K562 (cell line): Measurements from ENCODE around the gene ZDHHC11. TPM values are rescaled to one million over a fixed set of nuclear protein-coding genes. Genes with fewer than 3 reads are reported as not detected.

Source experiments
- C11orf30 ChIP-seq: fragments of 450-650 bp; IDR thresholded peaks from 2 replicates; pipeline ENCODE4 v1.6.1; 2016; ENCODE audit warnings: low read depth, mild to moderate bottlenecking
- CCNT2 ChIP-seq: IDR thresholded peaks from 2 replicates; pipeline ENCODE4 v1.6.1; 2011; ENCODE audit warnings: borderline replicate concordance, low read depth, mild to moderate bottlenecking, moderate library complexity, mixed read lengths, low read length; ENCODE audit not compliant: insufficient read length; ENCODE audit errors: extremely low read depth
- ERF ChIP-seq: fragments of 450-650 bp; formaldehyde crosslinking; IDR thresholded peaks from 2 replicates; pipeline ENCODE4 v1.4.0; 2020; ENCODE audit warnings: mild to moderate bottlenecking, mixed read lengths
- FIP1L1 ChIP-seq: fragments of 200-400 bp; formaldehyde crosslinking; IDR thresholded peaks from 2 replicates; pipeline ENCODE4 v1.6.1; 2018; ENCODE audit warnings: mild to moderate bottlenecking, low read depth, low read length; ENCODE audit not compliant: poor library complexity, severe bottlenecking
- ID3 ChIP-seq, 2 experiments: fragments of 250-450 bp in 1 of 2; fragments of 450-650 bp in 1 of 2; sonication (Bioruptor Pico) in 1 of 2; IDR thresholded peaks; 2 replicates each; pipeline versions ENCODE4 v1.6.1 to v1.8.0; 2016 to 2021; ENCODE audit warnings: mild to moderate bottlenecking in 2 of 2, moderate library complexity in 2 of 2, missing compliant biosample characterization in 1 of 2, missing genetic modification characterization in 1 of 2
- MBD2 ChIP-seq: sonication (generic); IDR thresholded peaks from 2 replicates; pipeline ENCODE4 v1.6.1; 2016; ENCODE audit warnings: low read depth, borderline replicate concordance
- NBN ChIP-seq: fragments of 450-650 bp; IDR thresholded peaks from 2 replicates; pipeline ENCODE4 v1.6.1; 2016; ENCODE audit warnings: low read depth, mild to moderate bottlenecking
- NFIC ChIP-seq: fragments of 450-650 bp; IDR thresholded peaks from 2 replicates; pipeline ENCODE4 v1.6.1; 2017; ENCODE audit warnings: mild to moderate bottlenecking, inconsistent platforms
- NR1H2 ChIP-seq: sonication (generic); formaldehyde crosslinking; IDR thresholded peaks from 2 replicates; pipeline ENCODE4 v1.4.0; 2020; ENCODE audit warnings: mild to moderate bottlenecking, missing genetic modification reagents
- POLR2AphosphoS5 ChIP-seq: IDR thresholded peaks from 2 replicates; pipeline ENCODE4 v1.6.1; 2011; ENCODE audit warnings: mild to moderate bottlenecking, low read depth, low read length, moderate library complexity; ENCODE audit not compliant: control insufficient read depth, insufficient read depth
- POLR2G ChIP-seq: fragments of 200-400 bp; formaldehyde crosslinking; IDR thresholded peaks from 2 replicates; pipeline ENCODE4 v1.6.1; 2017; ENCODE audit warnings: low read depth, mild to moderate bottlenecking, antibody characterized with exemption, low read length, moderate library complexity
- PURB ChIP-seq: sonication (generic); formaldehyde crosslinking; IDR thresholded peaks from 2 replicates; pipeline ENCODE4 v1.9.0; 2021; ENCODE audit warnings: low read depth, mild to moderate bottlenecking, missing genetic modification reagents
- RBFOX2 ChIP-seq: fragments of 200-400 bp; formaldehyde crosslinking; IDR thresholded peaks from 2 replicates; pipeline ENCODE4 v1.6.1; 2017; ENCODE audit warnings: low read depth, mild to moderate bottlenecking, low read length, moderate library complexity
- SUPT5H ChIP-seq: fragments of 450-650 bp; IDR thresholded peaks from 2 replicates; pipeline ENCODE4 v1.6.1; 2016
- TFAP4 ChIP-seq: sonication (generic); formaldehyde crosslinking; IDR thresholded peaks from 2 replicates; pipeline ENCODE4 v1.8.0; 2022; ENCODE audit warnings: missing genetic modification reagents, mild to moderate bottlenecking, moderate library complexity, borderline replicate concordance
- THAP12 ChIP-seq: fragments of 250-450 bp; sonication (Bioruptor Pico); IDR thresholded peaks from 2 replicates; pipeline ENCODE4 v1.9.0; 2021; ENCODE audit warnings: mild to moderate bottlenecking, inconsistent platforms
- ZNF668 ChIP-seq: fragments of 250-450 bp; sonication (Bioruptor Pico); IDR thresholded peaks from 2 replicates; pipeline ENCODE4 v1.8.0; 2022; ENCODE audit warnings: mild to moderate bottlenecking, inconsistent platforms
- polyA plus RNA-seq, 8 experiments: library from polyadenylated mRNA; depleted of rRNA in 4 of 8; stranded (reverse) in 5 of 8; unstranded in 3 of 8; fragments of >200 nt; fragmentation: Nextera tagmentation in 2 of 8; fragmentation: Illumina TruSeq in 1 of 8; extraction: Ambion mirVana in 2 of 8; extraction: Trizol in 1 of 8; gene quantifications; 2 replicates each; pipeline versions ENCODE4 v1.2.1 to v1.2.3, GENCODE V29; 2011 to 2014; ENCODE audit warnings: inconsistent platforms in 1 of 8, missing spikeins in 1 of 8
- total RNA-seq, 7 experiments: library from RNA; depleted of rRNA in 6 of 7; stranded (reverse); fragments of >200 nt in 6 of 7; fragmentation: Illumina TruSeq in 2 of 7; extraction: Trizol in 2 of 7; gene quantifications; 2 replicates each; pipeline versions ENCODE4 v1.2.1 to v1.2.3, GENCODE V29; 2011 to 2021; ENCODE audit warnings: low replicate concordance in 1 of 7
- TF ChIP-seq, protein P1 (sequence below): sonication (generic); formaldehyde crosslinking; IDR thresholded peaks from 2 replicates; pipeline ENCODE4 v1.8.1; 2023; ENCODE audit warnings: mild to moderate bottlenecking, missing genetic modification reagents
- TF ChIP-seq, protein P2 (sequence below): fragments of 450-650 bp; formaldehyde crosslinking; IDR thresholded peaks from 2 replicates; pipeline ENCODE4 v1.4.0; 2022; ENCODE audit warnings: missing genetic modification characterization

The ZDHHC11 gene
- total and polyA plus RNA-seq, 9 of the 15 experiments (the other 6 are each of a cell fraction or from before 2014, with no cell fraction given), result 0.07 to 2.3 (median 0.52) TPM

DNA sequence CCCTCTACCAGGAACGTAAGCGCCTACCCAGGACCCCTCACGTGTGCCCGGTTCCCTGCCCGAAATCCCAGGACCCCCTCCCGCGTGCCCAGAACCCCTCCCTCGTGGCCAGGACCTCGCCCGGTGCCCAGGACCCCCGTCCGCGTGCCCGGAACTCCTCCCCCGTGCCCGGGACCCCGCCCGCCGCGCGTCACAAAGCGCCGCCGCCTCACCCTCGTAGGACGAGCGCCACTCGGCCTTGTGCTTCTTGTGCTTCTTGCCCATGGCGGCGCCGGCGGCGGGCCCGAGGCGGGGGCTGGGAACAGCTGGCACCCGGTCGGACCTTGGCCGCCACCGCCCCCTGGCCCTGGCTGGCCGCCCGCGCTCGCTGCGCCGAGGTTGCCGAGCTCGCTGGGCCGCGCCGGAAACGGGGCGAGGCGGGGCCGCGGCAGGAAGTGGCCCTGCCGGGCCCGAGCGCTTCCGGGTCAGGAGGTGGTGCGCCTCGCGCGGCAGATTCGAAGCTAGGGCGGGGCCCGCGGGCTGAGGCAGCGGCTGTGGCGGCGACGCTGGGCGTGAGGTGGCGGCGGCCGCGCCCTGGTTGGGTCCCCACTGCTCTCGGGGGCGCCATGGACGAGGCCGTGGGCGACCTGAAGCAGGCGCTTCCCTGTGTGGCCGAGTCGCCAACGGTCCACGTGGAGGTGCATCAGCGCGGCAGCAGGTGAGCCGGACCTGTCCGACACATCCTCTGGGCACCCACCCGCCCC lies 41.8 kb upstream of the ZDHHC11 start, which contains the start of the genes BRD9 and TRIP13 (continued):
- TF ChIP-seq, protein P1, sequence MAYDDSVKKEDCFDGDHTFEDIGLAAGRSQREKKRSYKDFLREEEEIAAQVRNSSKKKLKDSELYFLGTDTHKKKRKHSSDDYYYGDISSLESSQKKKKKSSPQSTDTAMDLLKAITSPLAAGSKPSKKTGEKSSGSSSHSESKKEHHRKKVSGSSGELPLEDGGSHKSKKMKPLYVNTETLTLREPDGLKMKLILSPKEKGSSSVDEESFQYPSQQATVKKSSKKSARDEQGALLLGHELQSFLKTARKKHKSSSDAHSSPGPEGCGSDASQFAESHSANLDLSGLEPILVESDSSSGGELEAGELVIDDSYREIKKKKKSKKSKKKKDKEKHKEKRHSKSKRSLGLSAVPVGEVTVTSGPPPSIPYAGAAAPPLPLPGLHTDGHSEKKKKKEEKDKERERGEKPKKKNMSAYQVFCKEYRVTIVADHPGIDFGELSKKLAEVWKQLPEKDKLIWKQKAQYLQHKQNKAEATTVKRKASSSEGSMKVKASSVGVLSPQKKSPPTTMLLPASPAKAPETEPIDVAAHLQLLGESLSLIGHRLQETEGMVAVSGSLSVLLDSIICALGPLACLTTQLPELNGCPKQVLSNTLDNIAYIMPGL (CRISPR knock-in tag), result peak; percentile 90
- peak; percentile 86 for TF ChIP-seq TFAP4 (CRISPR knock-in tag)
- TF ChIP-seq SUPT5H, result peak; percentile 76
- peak; percentile 54; the same call in 1 of the 2 replicates for TF ChIP-seq THAP12 (CRISPR knock-in tag)
- TF ChIP-seq CCNT2, result peak; percentile 93
- peak; percentile 37; the same call in 1 of the 2 replicates for TF ChIP-seq NFIC
- TF ChIP-seq PURB (CRISPR knock-in tag), result no peak
- peak; percentile 96 for TF ChIP-seq POLR2G
- TF ChIP-seq, protein P2, sequence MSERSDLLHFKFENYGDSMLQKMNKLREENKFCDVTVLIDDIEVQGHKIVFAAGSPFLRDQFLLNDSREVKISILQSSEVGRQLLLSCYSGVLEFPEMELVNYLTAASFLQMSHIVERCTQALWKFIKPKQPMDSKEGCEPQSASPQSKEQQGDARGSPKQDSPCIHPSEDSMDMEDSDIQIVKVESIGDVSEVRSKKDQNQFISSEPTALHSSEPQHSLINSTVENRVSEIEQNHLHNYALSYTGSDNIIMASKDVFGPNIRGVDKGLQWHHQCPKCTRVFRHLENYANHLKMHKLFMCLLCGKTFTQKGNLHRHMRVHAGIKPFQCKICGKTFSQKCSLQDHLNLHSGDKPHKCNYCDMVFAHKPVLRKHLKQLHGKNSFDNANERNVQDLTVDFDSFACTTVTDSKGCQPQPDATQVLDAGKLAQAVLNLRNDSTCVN (CRISPR knock-in tag), result 0 out of 2 replicates have a peak, but pooled peaks have one; percentile 56
- peak; percentile 94; the same call in 1 of the 2 replicates for TF ChIP-seq NR1H2 (CRISPR knock-in tag)
- TF ChIP-seq ID3 (CRISPR knock-in tag; IDR thresholded peaks at IDR 0.05), result no peak
- TF ChIP-seq ID3 (tag; IDR thresholded peaks at IDR 0.05), result peak; percentile 74; the same call in 1 of the 2 replicates
- peak; percentile 94 for TF ChIP-seq RBFOX2
- peak; percentile 71 for TF ChIP-seq C11orf30
- TF ChIP-seq ERF (CRISPR knock-in tag), result peak; percentile 83
- TF ChIP-seq FIP1L1, result peak; percentile 18
- 0 out of 2 replicates have a peak, but pooled peaks have one; percentile 21 for TF ChIP-seq ZNF668 (CRISPR knock-in tag)
- peak; percentile 34; the same call in 1 of the 2 replicates for TF ChIP-seq MBD2
- no peak for TF ChIP-seq NBN
- TF ChIP-seq POLR2AphosphoS5, result peak; percentile 49; the same call in 1 of the 2 replicates
